HG03457 (cell line): Measurements from ENCODE around the gene FGR.

Experiments
- ATAC-seq: cut with Tn5 transposase; IDR thresholded peaks from one replicate; pipeline ENCODE4 v1.9.1; 2021; ENCODE audit warnings: moderate number of reproducible peaks; ENCODE audit not compliant: unreplicated experiment

The FGR gene

GRCh38 chr1:27589841-27590426, 45.1 kb downstream of the FGR start:
- ATAC-seq, result no peak

- no peak for ATAC-seq
These were observed 45.5 kb downstream of the FGR start for GRCh38 chr1:27589441-27589840.

- no peak for ATAC-seq
These were observed 46.4 kb downstream of the FGR start for GRCh38 chr1:27588256-27589232.

GRCh38 chr1:27585684-27586083, 49.3 kb downstream of the FGR start:
- ATAC-seq, result no peak

GRCh38 chr1:27584453-27584852, 50.5 kb downstream of the FGR start:
- ATAC-seq, result no peak

GRCh38 chr1:27583479-27583878, 51.5 kb downstream of the FGR start:
- no peak for ATAC-seq

- no peak for ATAC-seq
These were observed 53.2 kb downstream of the FGR start for GRCh38 chr1:27581823-27582243.

GRCh38 chr1:27577504-27578188, 57.3 kb downstream of the FGR start:
- no peak for ATAC-seq

- ATAC-seq, result no peak
These were observed 58.2 kb downstream of the FGR start for GRCh38 chr1:27576806-27577227.

GRCh38 chr1:27575840-27576331, 59.1 kb downstream of the FGR start:
- ATAC-seq, result no peak

- ATAC-seq, result no peak
These were observed 59.8 kb downstream of the FGR start for GRCh38 chr1:27574871-27575831.

GRCh38 chr1:27574001-27574781, 60.8 kb downstream of the FGR start:
- no peak for ATAC-seq

- ATAC-seq, result no peak
These were observed 62.1 kb downstream of the FGR start for GRCh38 chr1:27572679-27573426.

GRCh38 chr1:27572019-27572678, 62.8 kb downstream of the FGR start:
- ATAC-seq, result no peak

- ATAC-seq, result no peak
These were observed 63.5 kb downstream of the FGR start for GRCh38 chr1:27571439-27572018.

GRCh38 chr1:27570784-27571183, 64.2 kb downstream of the FGR start:
- ATAC-seq, result no peak

GRCh38 chr1:27570356-27570755, 64.6 kb downstream of the FGR start:
- ATAC-seq, result no peak
